K562 (cell line): ENCODE measurements around the gene REPS1. TPM values are rescaled to one million over a fixed set of nuclear protein-coding genes. Genes with fewer than 3 reads are reported as not detected.

Source experiments
- ATAC-seq: fragments of 200-7000 bp; cut with Tn5 transposase; 3 replicates; pipeline ENCODE4 v1.9.1; 2020; ENCODE audit warnings: moderate library complexity
- BruUV-seq: library from RNA; stranded (reverse); fragments of 400-500 nt; replicated peaks from 2 replicates; lab custom pipeline; 2021; lab: Mats Ljungman, UMichigan
- CTCF ChIA-PET: fragments of 300-600 bp; formaldehyde crosslinking; extraction: SDS; loops from one replicate; lab custom pipeline; 2021; ENCODE audit warnings: low intra/inter-chr PET ratio; lab: Yijun Ruan, JAX
- POLR2A ChIA-PET: fragments of 300-600, 350-650 bp; sonication (Branson Sonifier 250); formaldehyde crosslinking; extraction: SDS; loops from one replicate; lab custom pipeline; 2021; ENCODE audit warnings: antibody characterized with exemption, inconsistent platforms; lab: Yijun Ruan, JAX
- DNase-seq, 4 experiments: peaks; one replicate each; pipeline versions ENCODE4 v3.0.0 to v3.0.0-alpha.2; 2011 to 2018; ENCODE audit warnings: low spot score in 3 of 4, mixed read lengths in 3 of 4; ENCODE audit errors: extremely low read depth in 1 of 4
- FAIRE-seq: peaks from 2 replicates; lab custom pipeline; 2011; peaks lifted over from hg19 to GRCh38; lab: Jason Lieb, UNC
- H2AFZ ChIP-seq: 2 replicates; pipeline ENCODE4 v1.6.0; 2011; ENCODE audit warnings: low read depth, low read length, control low read depth, inconsistent platforms
- H3K27ac ChIP-seq: fragments of 200-600 bp; 3 replicates; pipeline ENCODE4 v1.8.0; 2011; ENCODE audit warnings: low read depth, mild to moderate bottlenecking, control low read depth, inconsistent platforms, low read length, moderate library complexity, mixed read lengths; ENCODE audit errors: extremely low read depth
- H3K27me3 ChIP-seq, 2 experiments: fragments of 300-600 bp in 1 of 2; 2 replicates in 1 of 2; 3 replicates in 1 of 2; pipeline versions ENCODE4 v1.6.0 to v1.8.0; 2011; ENCODE audit warnings: inconsistent platforms in 2 of 2, low read length in 2 of 2, mild to moderate bottlenecking in 1 of 2, mixed read lengths in 1 of 2, moderate library complexity in 1 of 2; ENCODE audit not compliant: control insufficient read depth in 2 of 2, insufficient read depth in 2 of 2
- H3K36me3 ChIP-seq: fragments of 300-600 bp; 3 replicates; pipeline ENCODE4 v1.8.0; 2011; ENCODE audit warnings: mild to moderate bottlenecking, low read length, inconsistent platforms; ENCODE audit not compliant: control insufficient read depth, insufficient read depth
- H3K4me1 ChIP-seq, 2 experiments: fragments of 200-600 bp in 1 of 2; replicated peaks in 1 of 2; 2 replicates in 1 of 2; 3 replicates in 1 of 2; pipeline versions ENCODE4 v1.5.1 to v1.8.0; 2011; ENCODE audit warnings: inconsistent platforms in 2 of 2, low read length in 2 of 2, mild to moderate bottlenecking in 1 of 2, mixed read lengths in 1 of 2, moderate library complexity in 1 of 2; ENCODE audit not compliant: control insufficient read depth in 2 of 2, insufficient read depth in 2 of 2
- H3K4me2 ChIP-seq: 2 replicates; pipeline ENCODE4 v1.6.1; 2011; ENCODE audit warnings: low read length, control low read depth, inconsistent platforms, mixed read lengths; ENCODE audit not compliant: insufficient read depth
- H3K4me3 ChIP-seq: fragments of 200-600 bp; sonication (generic), shearing (Covaris generic); 2 replicates; pipeline ENCODE4 v1.5.1; 2016; ENCODE audit warnings: control low read depth, inconsistent platforms
- H3K79me2 ChIP-seq: fragments of 200-600 bp; 3 replicates; pipeline ENCODE4 v1.8.0; 2011; ENCODE audit warnings: low read length, inconsistent platforms; ENCODE audit not compliant: control insufficient read depth, insufficient read depth
- H3K9ac ChIP-seq, 2 experiments: 2 replicates each; pipeline versions ENCODE4 v1.6.0 to v1.6.1; 2011; ENCODE audit warnings: low read depth in 2 of 2, low read length in 2 of 2, control low read depth in 1 of 2, inconsistent platforms in 1 of 2, mild to moderate bottlenecking in 1 of 2, mixed read lengths in 1 of 2; ENCODE audit not compliant: insufficient read depth in 1 of 2
- H3K9me1 ChIP-seq: one replicate; pipeline ENCODE4 v1.6.0; 2011; ENCODE audit warnings: inconsistent platforms, mild to moderate bottlenecking, low read length, moderate library complexity; ENCODE audit not compliant: control insufficient read depth, insufficient read depth
- H3K9me3 ChIP-seq: replicated peaks from 2 replicates; pipeline ENCODE4 v1.5.1; 2011; ENCODE audit warnings: low read depth, low read length, inconsistent platforms; ENCODE audit not compliant: control insufficient read depth, insufficient read depth
- H4K20me1 ChIP-seq: replicated peaks from 2 replicates; pipeline ENCODE4 v1.6.1; 2011; ENCODE audit warnings: low read length, inconsistent platforms, mixed read lengths; ENCODE audit not compliant: control insufficient read depth, insufficient read depth
- CAMTA2 ChIP-seq: fragments of 250-450 bp; sonication (Bioruptor Pico); conservative IDR thresholded peaks from 2 replicates; pipeline ENCODE4 v1.5.1; 2022
- CBFA2T2 ChIP-seq: fragments of 450-650 bp; conservative IDR thresholded peaks from 2 replicates; pipeline ENCODE4 v1.6.1; 2017; ENCODE audit warnings: mild to moderate bottlenecking
- CBFA2T3 ChIP-seq: fragments of 450-650 bp; IDR thresholded peaks from 2 replicates; pipeline ENCODE4 v1.6.1; 2017
- EWSR1 ChIP-seq: fragments of 450-650 bp; IDR thresholded peaks from 2 replicates; pipeline ENCODE4 v1.6.1; 2018; ENCODE audit warnings: borderline replicate concordance, mild to moderate bottlenecking, low read depth, moderate library complexity; ENCODE audit not compliant: partially characterized antibody
- FOXJ2 ChIP-seq: fragments of 200-800 bp; sonication (Bioruptor generic); IDR thresholded peaks from 2 replicates; pipeline ENCODE4 v1.6.1; 2016; ENCODE audit warnings: missing genetic modification characterization, missing compliant biosample characterization
- MCM5 ChIP-seq: fragments of 450-650 bp; IDR thresholded peaks from 2 replicates; pipeline ENCODE4 v1.6.1; 2016; ENCODE audit warnings: low read depth
- MEF2A ChIP-seq: IDR thresholded peaks from 2 replicates; pipeline ENCODE4 v1.6.1; 2011; ENCODE audit warnings: low read depth, mild to moderate bottlenecking, low read length, moderate library complexity; ENCODE audit not compliant: control insufficient read depth
- MYBL2 ChIP-seq, 2 experiments: fragments of 450-650 bp in 1 of 2; sonication (generic) in 1 of 2; formaldehyde crosslinking in 1 of 2; IDR thresholded peaks; 2 replicates each; pipeline versions ENCODE4 v1.6.1 to v1.8.1; 2017 to 2022; ENCODE audit warnings: borderline replicate concordance in 1 of 2, inconsistent platforms in 1 of 2, low read depth in 1 of 2, mild to moderate bottlenecking in 1 of 2, missing genetic modification reagents in 1 of 2, moderate library complexity in 1 of 2
- PBX2 ChIP-seq, 2 experiments: IDR thresholded peaks in 1 of 2; conservative IDR thresholded peaks in 1 of 2; 2 replicates each; pipeline ENCODE4 v1.6.1; 2016; ENCODE audit warnings: low read depth in 2 of 2, mild to moderate bottlenecking in 1 of 2, missing compliant biosample characterization in 1 of 2, missing genetic modification characterization in 1 of 2, moderate library complexity in 1 of 2
- TCFL5 ChIP-seq: fragments of 250-450 bp; sonication (Bioruptor Pico); conservative IDR thresholded peaks from 2 replicates; pipeline ENCODE4 v1.6.1; 2021; ENCODE audit warnings: mild to moderate bottlenecking, moderate library complexity, matching md5 sums
- TSC22D4 ChIP-seq: fragments of 450-650 bp; IDR thresholded peaks from 2 replicates; pipeline ENCODE4 v1.6.1; 2016; ENCODE audit warnings: missing genetic modification characterization, missing biosample characterization, control low read depth
- ZKSCAN1 ChIP-seq: fragments of 150-350 bp; IDR thresholded peaks from 2 replicates; pipeline ENCODE4 v1.6.1; 2016; ENCODE audit warnings: low read depth, low read length
- ZNF316 ChIP-seq: fragments of 450-650 bp; IDR thresholded peaks from 2 replicates; pipeline ENCODE4 v1.6.1; 2016
- ZNF778 ChIP-seq: fragments of 450-650 bp; formaldehyde crosslinking; IDR thresholded peaks from 2 replicates; pipeline ENCODE4 v1.4.0; 2020; ENCODE audit warnings: mild to moderate bottlenecking, moderate library complexity
- WGBS: fragments of 100-300 bp; shearing (Covaris generic); methylation state at CpG from one replicate; pipeline ENCODE4 v1.1.6; 2016; ENCODE audit warnings: low coverage, mixed read lengths; ENCODE audit not compliant: insufficient coverage; ENCODE audit errors: missing lambda C conversion rate; 5-methylcytosine and 5-hydroxymethylcytosine counted together
- in situ Hi-C: fragments of 300-500 bp; cut with MboI; formaldehyde crosslinking; loops from 4 replicates; pipeline ENCODE4 v1.15.0; 2018; ENCODE audit warnings: inconsistent platforms, mixed read lengths
- intact Hi-C: fragments of 100-400 bp; cut with micrococcal nuclease; formaldehyde crosslinking; loops from 2 replicates; pipeline ENCODE4 v1.14.2; 2022
- polyA plus RNA-seq, 8 experiments: library from polyadenylated mRNA; depleted of rRNA in 4 of 8; stranded (reverse) in 5 of 8; unstranded in 3 of 8; fragments of >200 nt; fragmentation: Nextera tagmentation in 2 of 8; fragmentation: Illumina TruSeq in 1 of 8; extraction: Ambion mirVana in 2 of 8; extraction: Trizol in 1 of 8; gene quantifications; 2 replicates each; pipeline versions ENCODE4 v1.2.1 to v1.2.3, GENCODE V29; 2011 to 2014; ENCODE audit warnings: inconsistent platforms in 1 of 8, missing spikeins in 1 of 8
- total RNA-seq, 7 experiments: library from RNA; depleted of rRNA in 6 of 7; stranded (reverse); fragments of >200 nt in 6 of 7; fragmentation: Illumina TruSeq in 2 of 7; extraction: Trizol in 2 of 7; gene quantifications; 2 replicates each; pipeline versions ENCODE4 v1.2.1 to v1.2.3, GENCODE V29; 2011 to 2021; ENCODE audit warnings: low replicate concordance in 1 of 7
- TF ChIP-seq, protein P1 (sequence below): fragments of 250-450 bp; sonication (Bioruptor Pico); IDR thresholded peaks from 2 replicates; pipeline ENCODE4 v1.4.0; 2020; ENCODE audit warnings: borderline replicate concordance
- TF ChIP-seq, protein P2 (sequence below): sonication (generic); formaldehyde crosslinking; IDR thresholded peaks from 2 replicates; pipeline ENCODE4 v1.8.1; 2023; ENCODE audit warnings: mild to moderate bottlenecking, missing genetic modification reagents

REPS1 gene
- total and polyA plus RNA-seq, 9 of the 15 experiments (the other 6 are each of a cell fraction or from before 2014, with no cell fraction given) = 7.9 to 36.0 (median 27.8) TPM

DNA sequence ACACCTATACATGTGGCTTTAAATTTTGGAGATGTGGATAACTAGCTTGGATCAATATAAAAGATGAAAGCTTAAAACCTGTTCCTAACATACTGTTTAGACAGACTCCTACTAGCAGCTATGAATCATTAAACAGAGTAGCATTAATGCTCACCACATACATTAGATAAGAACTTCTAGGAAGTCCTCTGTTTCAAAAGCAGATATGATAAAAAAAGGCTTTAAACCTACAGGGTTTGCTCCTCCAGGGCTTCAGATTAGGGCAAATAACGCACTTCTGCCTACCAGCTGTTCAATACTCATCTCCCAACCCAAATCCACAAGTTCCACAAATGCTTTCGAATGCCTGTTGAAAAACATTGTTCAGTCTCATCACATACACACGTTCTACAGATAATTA is 1.5 kb downstream of the REPS1 start (continued):
- TF ChIP-seq ZNF778 = no peak
- peak; percentile 70 for TF ChIP-seq CBFA2T3
- no peak for TF ChIP-seq TCFL5 (CRISPR knock-in tag)
- TF ChIP-seq CBFA2T2 = peak; percentile 41; the same call in 1 of the 2 replicates
- no peak for TF ChIP-seq ZNF316
- TF ChIP-seq, protein P1, sequence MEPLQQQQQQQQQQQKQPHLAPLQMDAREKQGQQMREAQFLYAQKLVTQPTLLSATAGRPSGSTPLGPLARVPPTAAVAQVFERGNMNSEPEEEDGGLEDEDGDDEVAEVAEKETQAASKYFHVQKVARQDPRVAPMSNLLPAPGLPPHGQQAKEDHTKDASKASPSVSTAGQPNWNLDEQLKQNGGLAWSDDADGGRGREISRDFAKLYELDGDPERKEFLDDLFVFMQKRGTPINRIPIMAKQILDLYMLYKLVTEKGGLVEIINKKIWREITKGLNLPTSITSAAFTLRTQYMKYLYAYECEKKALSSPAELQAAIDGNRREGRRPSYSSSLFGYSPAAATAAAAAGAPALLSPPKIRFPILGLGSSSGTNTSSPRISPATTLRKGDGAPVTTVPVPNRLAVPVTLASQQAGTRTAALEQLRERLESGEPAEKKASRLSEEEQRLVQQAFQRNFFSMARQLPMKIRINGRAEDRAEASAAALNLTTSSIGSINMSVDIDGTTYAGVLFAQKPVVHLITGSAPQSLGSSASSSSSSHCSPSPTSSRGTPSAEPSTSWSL (CRISPR knock-in tag) = no peak
- TF ChIP-seq CAMTA2 (CRISPR knock-in tag) = no peak

- Histone ChIP-seq H3K9me3 (no peaks in the 10 kb centered on the region), H3K4me1 (peaks cover 0 to 8% of the 10 kb centered on the region in 2 experiments; a peak in 3 of 5 replicates), H2AFZ (no peak overlapping the region), H3K4me3 (no peak overlapping the region), H3K4me2 (no peak overlapping the region), H3K79me2 (peaks cover 52% of the 10 kb centered on the region), H3K27ac (no peak overlapping the region), H3K9ac (no peak overlapping the region), H3K36me3 (no peaks in the 10 kb centered on the region), H4K20me1 (peaks cover 31% of the 10 kb centered on the region), H3K27me3 (no peaks in the 10 kb centered on the region), H3K9me1 (no peaks in the 10 kb centered on the region)
- in situ Hi-C loops (no loop called here), intact Hi-C loops (no loop called here)
- FAIRE-seq (peak; percentile 40), DNase-seq (peak in 2 of 4 experiments; percentile 25 to 38), ATAC-seq (peak; percentile 33; the same call in 2 of the 3 replicates)
- POLR2A ChIA-PET = interaction anchor here (3.7 kb wide), 1 partner anchor 11 kb away, joined by 12 read pairs; no protein-coding TSS in a partner anchor
- BruUV-seq = no TSS peak
- 0% methylated on average over 2 of the region's 2 CpGs for WGBS
- CTCF ChIA-PET = no interaction called here
- TF ChIP-seq FOXJ2 (tag) (no peak), TSC22D4 (tag) (no peak), EWSR1 (no peak), MCM5 (no peak), ZKSCAN1 (no peak), PBX2 (CRISPR knock-in tag; IDR thresholded peaks at IDR 0.05; ENCODE audit: low read depth) (no peak), PBX2 (tag; conservative IDR thresholded peaks at IDR 0.05; ENCODE audit: low read depth) (peak; percentile 75), MEF2A (no peak), MYBL2 (IDR thresholded peaks at IDR 0.05; ENCODE audit: low read depth) (no peak), MYBL2 (CRISPR knock-in tag; IDR thresholded peaks at IDR 0.05; ENCODE audit: borderline replicate concordance) (no peak)
- TF ChIP-seq, protein P2, sequence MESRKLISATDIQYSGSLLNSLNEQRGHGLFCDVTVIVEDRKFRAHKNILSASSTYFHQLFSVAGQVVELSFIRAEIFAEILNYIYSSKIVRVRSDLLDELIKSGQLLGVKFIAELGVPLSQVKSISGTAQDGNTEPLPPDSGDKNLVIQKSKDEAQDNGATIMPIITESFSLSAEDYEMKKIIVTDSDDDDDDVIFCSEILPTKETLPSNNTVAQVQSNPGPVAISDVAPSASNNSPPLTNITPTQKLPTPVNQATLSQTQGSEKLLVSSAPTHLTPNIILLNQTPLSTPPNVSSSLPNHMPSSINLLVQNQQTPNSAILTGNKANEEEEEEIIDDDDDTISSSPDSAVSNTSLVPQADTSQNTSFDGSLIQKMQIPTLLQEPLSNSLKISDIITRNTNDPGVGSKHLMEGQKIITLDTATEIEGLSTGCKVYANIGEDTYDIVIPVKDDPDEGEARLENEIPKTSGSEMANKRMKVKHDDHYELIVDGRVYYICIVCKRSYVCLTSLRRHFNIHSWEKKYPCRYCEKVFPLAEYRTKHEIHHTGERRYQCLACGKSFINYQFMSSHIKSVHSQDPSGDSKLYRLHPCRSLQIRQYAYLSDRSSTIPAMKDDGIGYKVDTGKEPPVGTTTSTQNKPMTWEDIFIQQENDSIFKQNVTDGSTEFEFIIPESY (CRISPR knock-in tag) = no peak
These were observed 6.6 kb downstream of the REPS1 start for GRCh38 chr6:138981416-138981815.
